OCI-LY7 (cell line): ENCODE data around the gene ROR2.
"Not testable (repeated sequence)": the region's sequence is repeated elsewhere in the genome, so short reads cannot be mapped to it uniquely, and the experiment has no call there.

Experiments used
- EZH2phosphoT487 ChIP-seq: fragments of 200-600 bp; sonication (generic); IDR thresholded peaks from 2 replicates; pipeline ENCODE4 v1.6.1; 2018; ENCODE audit warnings: low read depth, borderline replicate concordance, mild to moderate bottlenecking, mixed run types, antibody characterized with exemption, low read length, moderate library complexity, mixed read lengths
- TF ChIP-seq, protein P1 (sequence below): fragments of 200-600 bp; sonication (generic); conservative IDR thresholded peaks from 2 replicates; pipeline ENCODE4 v1.5.1; 2014; ENCODE audit warnings: mild to moderate bottlenecking, antibody characterized with exemption, low read length, moderate library complexity, mixed read lengths

DNA sequence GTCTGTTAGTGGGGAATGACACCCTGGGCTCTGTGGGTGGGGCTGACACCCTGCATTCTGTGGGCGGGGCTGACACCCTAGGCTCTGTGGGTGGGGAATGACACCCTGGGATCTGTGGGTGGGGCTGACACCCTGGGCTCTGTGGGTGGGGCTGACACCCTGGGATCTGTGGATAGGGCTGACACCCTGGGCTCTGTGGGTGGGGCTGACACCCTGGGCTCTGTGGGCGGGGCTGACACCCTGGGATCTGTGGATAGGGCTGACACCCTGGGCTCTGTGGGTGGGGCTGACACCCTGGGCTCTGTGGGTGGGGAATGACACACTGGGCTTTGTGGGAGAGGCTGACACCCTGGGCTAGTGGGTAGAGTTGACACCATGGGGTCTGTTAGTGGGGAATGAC, 152.5 kb downstream of the ROR2 start:
- TF ChIP-seq, protein P1, sequence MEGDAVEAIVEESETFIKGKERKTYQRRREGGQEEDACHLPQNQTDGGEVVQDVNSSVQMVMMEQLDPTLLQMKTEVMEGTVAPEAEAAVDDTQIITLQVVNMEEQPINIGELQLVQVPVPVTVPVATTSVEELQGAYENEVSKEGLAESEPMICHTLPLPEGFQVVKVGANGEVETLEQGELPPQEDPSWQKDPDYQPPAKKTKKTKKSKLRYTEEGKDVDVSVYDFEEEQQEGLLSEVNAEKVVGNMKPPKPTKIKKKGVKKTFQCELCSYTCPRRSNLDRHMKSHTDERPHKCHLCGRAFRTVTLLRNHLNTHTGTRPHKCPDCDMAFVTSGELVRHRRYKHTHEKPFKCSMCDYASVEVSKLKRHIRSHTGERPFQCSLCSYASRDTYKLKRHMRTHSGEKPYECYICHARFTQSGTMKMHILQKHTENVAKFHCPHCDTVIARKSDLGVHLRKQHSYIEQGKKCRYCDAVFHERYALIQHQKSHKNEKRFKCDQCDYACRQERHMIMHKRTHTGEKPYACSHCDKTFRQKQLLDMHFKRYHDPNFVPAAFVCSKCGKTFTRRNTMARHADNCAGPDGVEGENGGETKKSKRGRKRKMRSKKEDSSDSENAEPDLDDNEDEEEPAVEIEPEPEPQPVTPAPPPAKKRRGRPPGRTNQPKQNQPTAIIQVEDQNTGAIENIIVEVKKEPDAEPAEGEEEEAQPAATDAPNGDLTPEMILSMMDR = not testable (repeated sequence)
- not testable (repeated sequence) for TF ChIP-seq EZH2phosphoT487
